DMS 273 treated with DMSO at 0.1 percent for 48 hours (cell line): ENCODE data around the gene PLA2G6.

Source experiments
- DNase-seq: peaks from one replicate; lab custom pipeline; 2025; lab: John Stamatoyannopoulos, UW

Gene PLA2G6

DNA sequence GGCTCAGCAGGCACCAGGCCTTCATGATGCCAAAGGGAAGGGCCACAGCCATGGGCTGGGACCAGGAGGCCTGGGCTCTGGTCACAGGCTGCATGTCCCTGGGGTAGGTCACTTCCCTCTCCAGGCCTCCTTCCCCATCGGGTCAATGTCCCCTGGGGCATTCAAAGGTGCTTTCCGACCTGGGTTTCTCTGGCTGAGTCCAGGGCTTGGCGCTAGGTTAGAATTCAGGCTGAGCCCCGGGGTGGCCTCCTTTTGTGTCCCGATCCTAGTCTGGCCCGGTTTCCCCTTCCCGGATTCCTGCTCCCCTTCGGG, 32.3 kb upstream of the PLA2G6 start:
- no peak for DNase-seq

DNA sequence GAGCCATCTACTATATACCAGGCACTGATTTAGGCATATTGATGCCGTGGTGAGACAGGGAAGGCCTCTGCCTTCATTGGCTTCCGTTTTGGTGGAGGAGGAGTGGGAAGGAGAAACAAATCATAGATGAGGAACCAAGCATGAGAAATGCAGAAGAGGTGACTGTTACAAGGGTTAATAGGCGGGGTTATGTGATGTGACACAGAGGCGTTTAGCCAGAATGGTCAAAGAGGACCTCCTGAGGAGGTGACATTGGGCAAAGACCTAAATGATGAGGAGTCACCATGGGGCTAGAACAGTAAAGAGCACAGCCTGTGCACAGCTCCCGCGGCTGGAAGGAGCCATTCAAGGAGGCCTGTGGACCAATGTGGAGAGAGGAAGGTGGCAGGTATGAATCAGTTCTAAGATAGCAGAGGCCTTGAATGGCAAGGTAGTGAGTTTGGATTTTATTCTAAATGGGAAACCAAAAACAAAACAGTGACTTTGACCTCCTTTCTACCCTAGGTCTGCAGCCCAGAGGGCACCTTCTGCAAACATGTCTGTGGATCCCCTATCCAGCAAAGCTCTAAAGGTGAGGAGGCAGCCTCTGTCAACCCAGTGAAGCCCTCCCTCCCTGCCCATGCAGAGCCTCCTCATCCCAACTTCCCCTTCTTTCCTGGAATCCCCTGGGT, 31.8 kb upstream of the PLA2G6 start:
- no peak for DNase-seq

DNA sequence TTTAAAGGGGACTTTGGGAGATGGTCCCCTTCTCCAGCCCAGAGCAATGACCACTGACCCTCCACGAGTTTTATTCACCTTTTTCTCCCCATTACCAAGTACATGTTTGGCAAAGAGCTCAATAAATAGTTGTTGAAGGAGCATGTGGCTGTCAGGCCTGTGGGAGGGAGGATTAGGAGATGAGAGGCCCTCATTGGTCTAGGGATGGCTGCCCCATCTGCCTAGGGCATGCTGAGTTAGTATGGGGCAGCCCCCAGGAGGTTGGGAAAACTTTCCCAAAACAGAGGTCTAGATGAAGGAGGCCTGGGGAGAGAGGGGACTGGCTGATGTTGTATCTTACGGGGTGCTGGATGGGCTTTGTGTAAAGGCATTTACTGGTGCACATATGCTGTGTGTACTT, 30.8 kb upstream of the PLA2G6 start:
- DNase-seq = no peak

DNA sequence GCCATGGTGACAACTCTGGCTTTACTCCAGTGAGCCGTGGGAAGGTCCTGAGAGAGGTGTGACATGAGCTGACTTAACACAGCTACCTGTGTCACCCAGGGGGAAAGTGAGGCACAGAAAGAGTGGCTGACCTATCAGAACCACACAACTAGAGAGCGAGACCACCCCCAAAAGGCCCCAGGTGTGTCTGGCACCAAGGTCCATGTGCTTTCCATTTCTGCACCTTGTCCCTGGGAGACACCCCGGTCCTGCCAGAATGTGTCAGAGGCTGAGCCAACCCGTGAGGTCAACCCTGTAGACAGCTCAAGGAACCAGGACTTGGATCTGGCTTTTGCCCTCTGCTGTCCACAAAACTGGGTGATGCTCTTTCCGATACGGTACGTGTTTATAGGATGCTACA, 29.9 kb upstream of the PLA2G6 start:
- no peak for DNase-seq

DNA sequence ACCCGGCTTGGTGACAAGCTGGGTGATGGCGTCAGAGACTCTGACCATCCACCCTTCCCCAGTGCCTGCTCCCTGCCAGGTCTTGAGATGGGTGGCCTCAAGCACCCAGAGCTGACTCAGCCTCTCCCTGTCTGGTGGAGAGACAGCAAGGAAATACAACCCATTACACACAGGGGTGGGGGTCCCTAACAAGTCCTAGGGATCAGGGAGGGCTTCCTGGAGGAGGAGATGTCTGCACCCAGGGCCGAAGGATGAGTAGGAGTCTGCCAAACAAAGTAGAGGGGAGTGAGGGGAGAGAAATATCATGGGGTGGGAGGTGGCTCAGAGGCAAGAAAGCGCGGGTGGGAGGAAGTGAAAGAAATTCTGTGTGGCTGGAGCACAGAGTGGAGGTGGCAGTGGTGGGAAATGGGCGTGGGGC, 26.9 kb upstream of the PLA2G6 start:
- DNase-seq = no peak

DNA sequence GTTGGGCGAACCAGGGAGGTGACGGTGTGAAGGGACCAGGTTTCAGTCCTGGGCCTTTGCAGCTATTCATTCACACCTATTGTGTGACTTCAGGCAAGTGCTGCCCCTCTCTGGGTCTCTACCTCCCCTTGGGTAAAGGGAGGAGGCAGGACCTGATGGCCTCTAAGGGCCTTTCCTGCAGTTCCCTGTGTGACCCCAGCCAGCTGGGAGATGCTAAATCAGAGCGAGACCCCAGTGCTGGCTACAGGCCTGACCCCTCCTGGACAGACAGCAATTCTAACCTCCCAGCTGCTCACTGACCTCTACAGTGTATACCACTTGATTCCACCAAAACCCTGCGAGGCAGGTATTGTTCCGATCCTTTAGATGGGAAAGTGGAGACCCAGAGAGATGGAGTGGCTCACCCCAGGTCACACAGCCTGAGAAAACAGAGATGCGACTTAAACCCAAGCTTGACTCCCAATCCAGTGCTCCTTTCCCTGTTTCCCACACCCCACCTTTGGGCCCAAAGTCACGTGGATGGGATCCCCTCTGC, 26.3 kb upstream of the PLA2G6 start:
- no peak for DNase-seq

DNA sequence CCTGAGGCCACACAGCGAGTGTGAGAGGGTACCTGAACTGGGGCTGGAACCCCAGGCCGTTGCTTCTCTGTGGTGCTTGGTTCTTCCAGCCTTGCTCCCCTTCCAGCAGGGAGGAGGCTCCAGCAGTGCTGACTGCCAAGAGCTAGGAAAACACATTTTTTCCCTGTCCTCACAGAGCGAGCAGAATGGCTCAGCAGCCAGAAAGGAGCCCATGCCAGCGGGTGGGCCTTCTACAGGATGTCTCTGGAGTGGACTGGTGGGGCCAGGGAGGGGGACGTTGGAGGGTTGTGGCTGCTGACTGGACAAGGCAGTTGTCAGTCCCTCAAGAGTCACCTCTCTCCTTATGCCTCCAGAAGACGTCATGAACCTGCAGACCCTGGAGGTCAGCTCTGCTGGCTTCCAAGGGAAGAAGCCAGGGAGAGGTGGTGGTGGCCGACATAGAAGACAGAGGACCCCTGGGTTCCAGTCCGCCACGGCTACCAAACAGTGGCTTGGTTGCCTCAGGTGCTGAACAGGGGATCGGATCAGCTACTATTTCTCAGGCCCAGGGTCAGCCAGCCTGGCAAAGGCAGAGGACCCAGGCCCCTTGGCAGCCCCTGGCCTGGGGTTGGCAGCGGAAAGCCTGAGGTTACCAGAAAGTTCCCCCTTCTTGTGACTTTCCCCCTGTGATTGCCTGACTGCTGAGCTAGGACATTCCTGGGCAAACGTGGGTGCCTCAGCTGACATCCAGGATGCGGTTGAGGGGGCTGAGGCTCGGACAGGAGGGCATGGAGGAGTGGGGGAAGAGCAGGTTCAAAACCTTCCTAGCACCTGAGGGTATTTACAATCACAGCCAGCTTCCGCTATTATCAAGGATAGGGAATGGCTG, 23.9 kb upstream of the PLA2G6 start:
- no peak for DNase-seq

DNA sequence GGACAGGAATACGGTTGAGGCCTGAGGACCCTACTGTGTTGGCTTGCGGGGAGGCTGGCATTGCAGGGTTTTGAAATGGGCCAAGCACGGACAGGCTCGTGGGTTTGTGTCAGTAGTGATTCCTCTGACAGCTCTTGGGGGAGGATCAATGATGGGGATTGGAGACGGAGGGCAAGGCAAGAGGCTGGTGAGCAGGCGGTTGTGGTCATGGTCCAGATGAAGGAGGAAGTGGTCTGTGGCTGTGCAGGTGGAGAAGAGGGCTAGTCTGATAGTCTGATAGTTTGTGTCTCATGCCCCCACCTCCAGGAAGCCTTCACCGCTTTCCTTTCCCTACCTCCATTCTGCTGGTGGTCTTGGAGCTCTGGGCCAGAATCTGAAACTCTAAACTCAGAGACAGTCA, 23.2 kb upstream of the PLA2G6 start:
- no peak for DNase-seq

DNA sequence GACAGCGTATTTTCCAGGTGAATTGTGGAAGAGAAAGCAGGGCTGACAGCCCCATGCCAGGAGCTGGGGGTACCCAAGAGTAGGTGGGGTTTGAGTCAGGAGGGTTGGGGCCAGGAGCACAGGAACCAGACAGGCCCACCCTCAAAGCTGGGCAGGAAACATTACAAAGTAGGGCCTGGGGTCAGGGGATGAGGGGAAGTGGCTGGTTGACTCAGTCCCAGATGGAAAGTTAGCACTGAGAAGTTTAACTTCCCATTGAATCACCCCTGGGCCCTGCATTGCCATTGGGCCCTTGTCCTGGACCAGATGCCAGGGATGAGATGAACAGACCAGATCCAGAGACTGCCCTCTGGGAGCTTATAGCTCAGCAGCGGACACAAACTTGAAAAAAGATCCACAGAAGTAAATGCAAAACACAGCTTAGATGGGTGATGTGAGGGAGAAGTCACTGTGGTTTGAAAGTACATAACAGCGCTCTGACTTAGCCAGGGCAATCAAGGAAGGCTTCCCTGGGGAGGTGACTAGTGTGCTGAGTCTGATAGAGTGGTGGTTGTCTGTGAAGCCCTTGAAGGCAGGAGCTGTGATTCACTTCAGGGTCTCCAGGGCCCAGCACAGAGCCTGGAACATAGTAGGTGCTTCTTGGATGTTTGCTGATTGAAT, 22.4 kb upstream of the PLA2G6 start:
- no peak for DNase-seq

DNA sequence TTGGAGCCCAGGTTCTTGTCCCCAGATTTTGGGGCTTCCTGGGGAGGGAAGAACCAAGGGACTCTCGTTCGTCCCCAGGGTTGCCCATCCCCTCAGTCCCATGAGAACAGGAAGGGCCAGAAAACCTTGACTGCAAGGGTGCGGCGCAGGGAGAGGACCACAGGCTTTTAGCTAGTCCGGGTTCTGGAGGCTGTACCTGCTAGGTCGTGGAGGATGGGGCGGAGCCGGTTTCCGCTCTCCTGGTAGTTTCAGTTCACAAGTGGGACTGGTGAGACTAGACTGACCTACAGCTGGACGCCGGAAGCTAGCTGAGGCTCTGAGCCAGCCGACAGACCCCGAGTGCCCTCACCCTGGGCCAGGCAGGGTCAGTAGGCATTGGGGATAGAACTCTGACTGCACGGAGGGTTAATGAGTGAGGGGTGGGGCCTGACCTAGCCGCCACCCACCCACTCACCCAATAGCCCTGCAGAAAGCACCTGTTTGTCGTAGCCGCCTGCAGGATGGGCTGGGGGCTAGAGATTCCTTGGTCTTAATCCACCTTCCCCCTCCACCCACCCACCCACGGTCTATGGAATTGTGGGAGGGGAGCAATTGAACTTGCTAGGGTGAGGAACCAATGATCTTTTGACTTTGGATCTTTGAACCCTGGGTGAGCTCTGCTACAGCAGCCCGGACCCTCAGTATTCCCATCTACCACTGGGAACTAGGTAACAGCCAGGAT, 21.6 kb upstream of the PLA2G6 start:
- DNase-seq = no peak

DNA sequence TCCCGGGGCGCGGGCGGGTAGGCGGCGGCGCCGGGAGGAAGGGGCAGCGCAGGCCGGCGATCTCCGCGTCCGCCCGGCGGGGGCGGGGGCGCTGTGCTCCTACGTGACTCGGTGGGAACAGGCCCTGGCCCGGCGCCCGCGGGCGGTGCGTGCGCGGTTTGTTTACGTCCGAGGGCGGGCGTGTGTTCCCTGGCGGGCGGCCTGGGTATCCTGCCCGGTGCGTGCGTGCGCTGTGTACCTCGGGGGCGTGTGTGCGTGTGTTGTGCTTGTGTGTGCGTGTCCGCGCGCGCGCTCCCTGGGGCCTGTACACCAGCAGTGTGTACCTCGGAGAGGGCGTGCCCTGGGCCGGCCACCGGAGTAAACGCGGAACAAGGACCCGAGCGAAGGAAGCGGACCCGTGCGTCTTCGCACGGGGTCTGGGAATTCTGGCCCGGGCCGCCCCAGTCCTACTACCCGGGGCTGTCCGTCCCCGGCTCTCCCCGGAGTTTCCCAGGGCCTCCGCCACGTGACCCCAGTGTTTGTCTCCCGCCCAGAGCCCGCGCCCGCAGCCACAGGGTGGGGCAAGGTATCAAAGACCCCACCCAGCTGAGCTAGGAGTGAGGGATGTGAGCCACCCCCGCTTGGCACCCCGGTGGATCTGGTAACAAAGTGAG, 20.9 kb upstream of the PLA2G6 start:
- DNase-seq = no peak

DNA sequence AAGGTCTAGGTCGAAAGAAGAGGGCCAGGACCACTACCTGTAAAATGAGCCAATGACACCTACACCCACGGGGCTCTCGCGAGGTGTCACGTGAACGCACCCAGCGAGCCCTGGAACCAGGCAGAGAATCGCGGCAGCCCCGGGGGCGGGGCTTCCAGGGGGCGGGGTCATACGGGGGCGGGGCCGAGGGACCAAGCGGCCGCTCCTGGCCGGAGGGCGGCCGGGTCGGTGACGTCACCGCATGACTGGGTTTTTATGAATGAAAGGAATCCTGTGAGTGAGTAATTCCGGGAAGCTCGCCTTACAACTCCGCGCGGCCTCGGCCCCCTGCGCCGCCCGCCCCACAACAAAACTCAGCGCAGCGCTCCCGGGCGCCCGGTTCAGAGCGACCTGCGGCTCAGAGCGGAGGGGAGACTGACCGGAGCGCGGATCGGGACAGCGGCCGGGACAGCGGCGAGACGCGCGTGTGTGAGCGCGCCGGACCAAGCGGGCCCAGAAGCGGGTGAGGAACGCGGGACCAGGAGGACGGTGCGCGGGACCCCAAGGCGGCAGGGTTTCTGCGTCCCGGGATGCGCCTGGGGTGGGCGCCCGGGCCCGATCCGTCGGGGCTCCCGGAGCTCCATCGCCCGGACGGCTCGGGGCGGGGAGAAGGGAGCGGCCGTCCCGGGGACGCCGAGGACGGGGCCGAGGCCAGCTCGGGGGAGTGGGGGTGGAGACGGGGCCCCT, 20.2 kb upstream of the PLA2G6 start, which contains the start of gene MAFF:
TSS of gene MAFF (plus strand) at position 284 of the 726 bp plus-strand sequence. CDS start 11,860 bp downstream, outside the sequence.
- DNase-seq = peak; percentile 68

DNA sequence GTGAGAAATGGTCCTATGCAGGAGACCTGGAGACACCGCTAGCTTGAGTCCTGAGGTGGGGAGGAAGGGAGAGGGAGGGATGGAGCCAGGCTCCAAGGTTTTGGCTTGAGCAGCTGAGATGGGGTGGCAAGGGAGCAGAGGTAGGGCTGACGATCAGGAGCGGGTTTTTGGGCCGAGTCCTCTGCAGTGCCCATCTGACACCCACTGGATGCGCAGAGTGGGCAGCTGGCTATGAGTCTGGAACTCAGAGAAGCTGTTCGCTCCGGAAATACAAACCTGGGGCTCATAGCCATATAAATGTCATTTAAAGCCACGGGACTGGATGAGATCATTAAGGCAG, 19.7 kb upstream of the PLA2G6 start:
- no peak for DNase-seq

DNA sequence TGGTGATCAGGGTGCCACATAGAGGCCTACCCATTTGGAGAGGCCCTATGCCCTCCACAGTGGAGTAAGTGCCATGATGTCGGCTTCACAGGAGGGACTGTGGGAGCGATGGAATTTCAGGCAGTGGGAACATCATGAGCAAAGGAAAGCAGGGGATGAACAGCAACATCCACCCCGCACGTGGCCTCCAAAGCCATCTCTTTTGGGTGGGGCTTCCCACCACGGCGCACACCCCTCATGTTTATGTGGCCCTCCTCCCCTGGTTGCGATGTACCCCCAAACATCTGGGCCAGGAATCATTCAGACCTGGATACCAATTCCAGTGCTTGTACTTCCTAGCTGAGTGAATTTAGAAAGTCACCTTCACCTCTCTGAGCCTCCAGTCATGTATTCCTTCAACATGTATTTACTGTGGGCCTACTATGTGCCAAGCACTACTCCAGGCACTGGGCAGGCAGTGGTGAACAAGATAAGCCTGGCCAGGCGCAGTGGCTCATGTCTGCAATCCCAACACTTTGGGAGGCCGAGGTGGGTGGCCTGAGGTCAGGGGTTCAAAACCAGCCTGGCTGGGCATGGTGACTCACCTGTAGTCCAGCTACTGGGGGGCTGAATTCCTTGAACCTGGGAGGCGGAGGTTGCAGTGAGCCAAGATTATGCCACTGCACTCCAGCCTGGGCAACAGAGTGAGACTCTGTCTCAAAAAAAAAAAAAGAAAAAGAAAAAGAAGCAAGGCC, 18.4 kb upstream of the PLA2G6 start:
- DNase-seq = no peak

DNA sequence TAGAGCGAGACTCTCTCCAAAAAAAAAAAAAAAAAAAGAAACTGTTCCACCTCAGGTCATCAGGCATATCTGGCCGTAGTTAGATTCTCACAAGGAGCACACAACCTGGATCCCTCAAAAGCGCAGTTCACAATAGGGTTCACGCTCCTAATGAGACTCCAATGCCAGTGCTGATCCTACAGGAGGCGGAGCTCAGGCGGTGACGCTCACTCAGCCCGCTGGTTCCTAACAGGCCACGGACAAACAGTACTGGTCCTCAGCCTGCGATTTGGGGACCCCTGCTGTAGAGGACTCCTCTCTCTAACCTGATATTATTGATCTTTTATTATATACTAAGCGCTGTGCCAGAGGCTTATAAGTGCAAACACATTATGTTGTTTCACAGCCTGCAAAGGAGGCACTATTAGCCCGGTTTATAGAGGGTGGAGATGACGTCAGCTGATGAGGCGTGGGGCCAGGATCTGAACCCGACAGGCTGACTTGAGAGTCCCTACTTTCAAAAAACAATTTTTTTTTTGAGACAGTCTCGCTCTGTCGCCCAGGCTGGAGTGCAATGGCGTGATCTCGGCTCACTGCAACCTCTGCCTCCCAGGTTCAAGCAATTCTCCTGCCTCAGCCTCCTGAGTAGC, 15.3 kb upstream of the PLA2G6 start:
- DNase-seq = no peak

DNA sequence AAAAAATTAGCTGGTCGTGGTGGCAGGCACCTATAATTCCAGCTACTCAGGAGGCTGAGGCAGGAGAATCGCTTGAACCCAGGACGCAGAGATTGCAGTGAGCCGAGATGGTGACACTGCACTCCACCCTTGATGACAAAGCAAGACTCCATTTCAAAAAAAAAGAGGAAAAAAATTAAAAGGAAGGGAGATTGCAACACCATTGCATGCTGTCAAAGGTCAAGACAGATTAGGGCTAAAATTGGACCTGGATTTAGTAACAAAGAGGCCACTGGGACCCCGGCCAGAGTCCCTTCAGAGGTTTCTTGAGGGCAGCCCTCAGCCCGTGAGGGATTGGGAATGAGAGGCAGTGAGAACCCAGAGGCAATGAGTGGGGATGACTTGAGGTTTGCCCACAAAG, 11.9 kb upstream of the PLA2G6 start:
- no peak for DNase-seq

DNA sequence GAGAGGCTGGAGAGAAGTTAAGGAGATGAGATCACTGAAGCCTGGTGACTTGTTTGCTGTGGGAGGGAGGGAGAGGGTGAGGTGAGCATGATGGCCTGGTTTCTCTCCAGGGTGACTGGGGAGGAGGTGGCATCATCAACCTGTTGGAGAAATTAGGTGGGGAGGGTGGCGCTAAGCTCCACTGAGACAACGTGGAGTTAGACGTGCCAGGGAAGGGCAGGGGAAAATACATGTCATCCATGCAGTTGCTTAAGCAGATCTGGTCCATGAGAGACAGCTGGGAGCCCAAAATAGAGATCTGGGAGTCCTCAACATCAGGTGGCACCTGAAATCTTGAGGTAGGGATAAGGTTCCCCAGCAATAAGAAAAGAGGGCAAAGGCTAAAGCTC, 10.8 kb upstream of the PLA2G6 start:
- no peak for DNase-seq

DNA sequence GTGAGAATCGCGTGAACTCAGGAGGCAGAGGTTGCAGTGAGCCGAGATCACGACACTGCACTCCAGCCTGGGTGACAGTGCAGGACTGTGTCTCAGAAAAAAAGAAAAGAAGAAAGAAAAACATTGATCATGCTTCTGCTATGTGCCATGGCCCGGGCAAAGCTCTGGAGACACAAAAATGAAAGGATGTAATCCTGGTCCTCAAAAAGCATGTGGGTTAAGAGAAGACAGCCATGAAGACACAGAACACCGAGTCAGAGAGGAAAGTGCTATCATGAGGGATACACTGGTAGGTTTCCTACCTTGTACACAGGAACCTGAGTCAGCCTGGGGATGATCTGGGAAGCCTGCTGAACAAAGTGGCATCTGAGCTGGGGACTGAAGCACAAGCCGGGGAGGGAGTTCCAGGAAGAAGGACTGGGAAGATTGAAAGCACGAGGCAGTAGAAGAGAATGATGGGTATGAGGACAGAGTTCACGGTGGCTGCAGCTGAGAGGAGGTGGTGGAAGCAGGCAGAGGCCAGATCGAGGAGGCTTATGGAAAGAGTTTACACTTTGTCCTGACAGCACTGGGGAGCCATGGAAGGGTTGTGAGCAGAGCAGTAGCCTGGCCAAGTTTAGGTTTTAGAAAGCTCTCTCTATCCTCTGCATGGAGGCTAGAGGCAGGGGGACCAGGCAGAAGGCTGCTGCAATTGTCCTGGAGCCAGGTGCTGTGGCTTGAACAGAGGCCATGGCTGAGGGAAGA, 10.3 kb upstream of the PLA2G6 start:
- no peak for DNase-seq

DNA sequence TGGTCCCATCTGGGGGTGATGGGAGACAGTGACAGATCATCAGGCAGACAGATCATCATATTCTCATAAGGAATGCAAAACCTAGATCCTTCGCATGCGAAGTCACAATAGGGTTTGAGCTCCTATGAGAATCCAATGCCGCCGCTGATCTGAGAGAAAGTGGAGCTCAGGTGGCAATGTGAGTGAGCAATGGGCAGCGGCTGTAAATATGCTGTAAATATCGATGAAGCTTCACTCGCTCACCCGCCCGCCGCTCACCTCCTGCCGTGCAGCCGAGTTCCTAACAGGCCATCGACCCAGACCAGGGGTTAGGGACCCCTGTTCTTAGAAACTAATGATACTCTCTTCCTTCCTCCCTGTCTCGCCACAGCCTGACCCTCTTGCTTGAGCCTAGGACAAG, 9.4 kb upstream of the PLA2G6 start:
- no peak for DNase-seq
